Stomach smooth muscle (tissue), 2 donors: ENCODE data around the gene ANKRD44.

Experiments
- H3K27ac ChIP-seq: one replicate; pipeline ENCODE4 v1.7.0; 2013; ENCODE audit warnings: mild to moderate bottlenecking, low read length, inconsistent platforms
- H3K27me3 ChIP-seq, 2 donors: one replicate each; pipeline ENCODE4 v1.7.0; 2013; ENCODE audit warnings: low read length in 2 of 2; ENCODE audit not compliant: insufficient read depth in 2 of 2, control insufficient read depth in 1 of 2
- H3K36me3 ChIP-seq, 2 donors: one replicate each; pipeline ENCODE4 v1.7.0; 2013; ENCODE audit warnings: low read length in 2 of 2; ENCODE audit not compliant: control insufficient read depth in 2 of 2, insufficient read depth in 2 of 2
- H3K4me1 ChIP-seq: one replicate; pipeline ENCODE4 v1.7.0; 2013; ENCODE audit warnings: low read length; ENCODE audit not compliant: control insufficient read depth, insufficient read depth
- H3K4me3 ChIP-seq, 2 donors: one replicate each; pipeline ENCODE4 v1.7.0; 2013; ENCODE audit warnings: low read length in 2 of 2
- H3K9ac ChIP-seq, 2 donors: one replicate each; pipeline ENCODE4 v1.7.0; 2013; ENCODE audit warnings: low read length in 2 of 2, mild to moderate bottlenecking in 1 of 2
- H3K9me3 ChIP-seq, 2 donors: one replicate each; pipeline ENCODE4 v1.7.0; 2013; ENCODE audit warnings: low read length in 2 of 2; ENCODE audit not compliant: control insufficient read depth in 2 of 2
- donor health status: healthy.
- donor health status: Pancreatic carcinoma.

Gene ANKRD44

DNA sequence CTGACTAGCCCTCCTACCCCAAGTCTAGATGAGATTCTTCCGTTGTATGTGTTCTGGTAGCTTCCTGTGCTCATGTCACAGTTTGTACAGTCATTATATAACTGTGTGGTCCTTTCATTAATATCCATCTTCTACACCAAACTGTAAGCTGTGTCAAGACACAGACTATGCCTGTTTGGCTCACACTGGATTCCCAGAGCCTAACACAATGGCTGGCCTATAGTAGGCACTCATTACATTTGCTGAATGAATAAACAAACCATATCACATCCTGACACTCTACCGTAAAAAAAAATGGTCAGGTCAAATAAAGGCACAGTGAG lies 72.6 kb downstream of the ANKRD44 start:
- Histone ChIP-seq H3K4me3 (no peak overlapping the region), H3K9me3 (no peaks in the 10 kb centered on the region), H3K27ac (no peak overlapping the region), H3K27me3 (no peaks in the 10 kb centered on the region), H3K36me3 (no peaks in the 10 kb centered on the region), H3K9ac (no peak overlapping the region), H3K4me1 (peaks cover 4% of the 10 kb centered on the region)

DNA sequence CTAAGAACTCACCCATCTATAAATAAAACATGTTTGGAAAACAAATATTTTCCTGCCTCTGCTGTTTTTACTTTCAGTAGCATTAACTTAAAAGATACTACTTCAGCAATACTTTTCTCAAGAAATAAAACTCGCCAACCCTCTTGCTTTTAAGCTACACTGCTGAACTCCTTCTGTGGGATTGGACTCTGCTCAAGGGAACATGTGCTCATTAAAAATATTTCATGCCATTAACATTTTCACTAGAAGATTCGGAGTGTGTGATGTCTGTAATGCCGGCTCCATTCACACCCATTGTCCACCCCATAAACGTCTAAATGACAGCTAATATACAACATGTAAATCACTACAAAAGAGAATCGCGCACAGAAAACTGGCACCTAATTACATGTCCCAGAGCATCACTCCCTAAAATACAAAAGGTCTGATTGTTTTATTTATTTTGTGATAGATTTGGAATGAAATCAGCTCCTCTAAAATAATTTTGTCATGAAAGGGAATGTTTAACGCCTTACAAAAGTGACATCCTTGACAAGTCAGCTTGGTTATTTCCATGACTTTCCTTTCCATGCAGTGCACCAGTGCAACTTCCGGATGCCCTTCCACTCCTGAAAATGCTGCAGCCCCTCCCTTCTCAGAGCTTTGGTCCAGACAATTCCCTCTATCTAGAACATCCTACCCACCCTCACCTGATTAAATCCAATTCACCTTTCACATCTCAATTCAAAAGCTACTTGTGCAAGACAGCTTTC lies 73.1 kb downstream of the ANKRD44 start:
- Histone ChIP-seq H3K9ac (no peak overlapping the region), H3K27me3 (no peaks in the 10 kb centered on the region), H3K9me3 (no peaks in the 10 kb centered on the region), H3K27ac (no peak overlapping the region), H3K4me3 (no peak overlapping the region), H3K36me3 (no peaks in the 10 kb centered on the region), H3K4me1 (peaks cover 4% of the 10 kb centered on the region)

DNA sequence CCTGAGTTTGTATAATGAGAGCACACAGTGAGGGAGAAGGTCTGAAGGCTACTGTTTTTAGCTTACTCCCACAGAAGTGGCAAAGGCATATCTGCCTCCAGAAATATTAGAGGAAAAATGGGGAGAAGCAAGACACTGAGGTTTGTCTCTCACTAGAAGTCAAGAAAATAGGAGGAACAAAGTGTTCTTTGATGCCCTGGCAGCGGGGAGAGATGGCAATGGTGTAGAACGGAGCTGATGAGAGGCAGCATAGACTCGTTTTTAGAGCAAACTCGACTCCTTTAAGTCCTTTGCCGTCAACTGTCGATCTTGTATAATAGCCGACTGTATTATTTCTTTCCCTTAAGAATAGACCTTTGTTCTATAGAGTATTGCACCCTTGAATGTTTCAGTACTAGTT lies 73.8 kb downstream of the ANKRD44 start:
- Histone ChIP-seq H3K27me3 (no peaks in the 10 kb centered on the region), H3K9me3 (no peaks in the 10 kb centered on the region), H3K36me3 (no peaks in the 10 kb centered on the region), H3K9ac (no peak overlapping the region), H3K4me1 (peaks cover 4% of the 10 kb centered on the region), H3K27ac (no peak overlapping the region), H3K4me3 (no peak overlapping the region)

DNA sequence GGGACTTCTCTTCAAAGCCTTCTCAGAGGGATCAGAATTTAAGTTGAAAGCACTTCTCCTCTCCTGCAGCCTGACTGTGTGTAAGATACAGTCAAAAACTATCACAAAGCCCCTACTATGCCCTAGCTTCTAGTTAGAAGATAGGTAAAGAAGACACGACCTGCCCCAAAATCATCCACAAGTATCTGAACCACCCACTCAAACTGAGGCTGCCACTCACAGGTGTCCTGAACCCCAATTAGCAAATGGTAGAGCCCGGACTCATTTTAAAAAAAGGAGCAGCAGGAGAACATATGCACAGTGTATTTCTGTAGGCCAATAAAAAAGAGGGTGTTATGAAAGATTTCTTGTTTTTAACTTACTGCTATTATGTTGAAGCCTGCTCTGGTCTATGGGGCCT lies 74.4 kb downstream of the ANKRD44 start:
- H3K27ac ChIP-seq = no peak overlapping the region
- H3K4me1 ChIP-seq = peaks cover 4% of the 10 kb centered on the region
- H3K9ac ChIP-seq = no peak overlapping the region

DNA sequence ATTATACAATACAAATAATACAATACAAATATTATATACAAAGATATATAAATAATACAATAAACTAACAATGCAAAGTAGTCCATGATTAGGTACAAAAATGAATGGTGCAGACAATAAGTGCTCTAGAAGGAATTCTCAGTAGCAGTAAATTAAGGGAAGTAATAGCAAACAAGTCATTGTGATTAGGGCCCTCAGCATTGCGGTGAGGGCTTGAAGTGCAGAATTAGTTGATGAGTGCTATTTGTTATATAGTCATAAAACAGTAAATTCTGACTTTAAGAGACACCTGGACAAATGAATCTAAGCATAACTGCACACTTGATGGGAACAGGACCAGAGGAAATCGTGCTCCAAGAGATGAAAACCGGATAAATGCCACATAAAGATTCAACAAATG lies 74.9 kb downstream of the ANKRD44 start:
- Histone ChIP-seq H3K27ac (no peak overlapping the region), H3K36me3 (no peaks in the 10 kb centered on the region), H3K9me3 (no peaks in the 10 kb centered on the region), H3K27me3 (no peaks in the 10 kb centered on the region), H3K9ac (no peak overlapping the region), H3K4me1 (peaks cover 4% of the 10 kb centered on the region), H3K4me3 (no peak overlapping the region)

More for the DNA sequence above, 74.4 kb downstream of the ANKRD44 start:
- no peak overlapping the region for H3K4me3 ChIP-seq
- H3K27me3 ChIP-seq = no peaks in the 10 kb centered on the region
- H3K36me3 ChIP-seq = no peaks in the 10 kb centered on the region
- no peaks in the 10 kb centered on the region for H3K9me3 ChIP-seq

DNA sequence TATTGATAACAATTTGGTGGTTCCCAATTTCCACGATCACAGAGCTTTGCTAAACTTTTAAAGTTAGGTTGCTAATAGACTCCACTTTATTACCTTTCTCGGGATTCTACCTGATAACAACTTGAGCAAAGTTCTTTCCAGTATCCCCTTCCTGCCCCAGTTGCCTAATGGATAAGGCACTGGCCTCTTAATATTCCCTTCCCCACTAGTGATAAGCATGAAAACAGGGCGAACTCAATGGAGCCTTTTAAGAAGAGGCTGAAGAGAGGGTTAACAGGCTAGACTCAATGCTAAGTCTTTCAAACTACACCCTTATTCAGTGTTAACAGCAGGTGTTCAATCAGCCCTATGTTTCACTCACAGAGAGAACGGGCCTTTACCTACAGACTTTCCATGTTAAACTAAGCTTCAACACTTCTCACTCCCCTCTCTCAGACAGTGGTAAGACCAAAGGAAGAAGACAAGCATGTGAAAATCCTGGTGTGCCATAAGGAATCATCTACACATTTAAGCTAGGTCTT lies 75.8 kb downstream of the ANKRD44 start:
- H3K36me3 ChIP-seq = no peaks in the 10 kb centered on the region
- H3K9ac ChIP-seq = no peak overlapping the region
- no peaks in the 10 kb centered on the region for H3K27me3 ChIP-seq
- no peak overlapping the region for H3K27ac ChIP-seq
- no peak overlapping the region for H3K4me3 ChIP-seq
- no peaks in the 10 kb centered on the region for H3K9me3 ChIP-seq
- H3K4me1 ChIP-seq = peaks cover 6% of the 10 kb centered on the region

DNA sequence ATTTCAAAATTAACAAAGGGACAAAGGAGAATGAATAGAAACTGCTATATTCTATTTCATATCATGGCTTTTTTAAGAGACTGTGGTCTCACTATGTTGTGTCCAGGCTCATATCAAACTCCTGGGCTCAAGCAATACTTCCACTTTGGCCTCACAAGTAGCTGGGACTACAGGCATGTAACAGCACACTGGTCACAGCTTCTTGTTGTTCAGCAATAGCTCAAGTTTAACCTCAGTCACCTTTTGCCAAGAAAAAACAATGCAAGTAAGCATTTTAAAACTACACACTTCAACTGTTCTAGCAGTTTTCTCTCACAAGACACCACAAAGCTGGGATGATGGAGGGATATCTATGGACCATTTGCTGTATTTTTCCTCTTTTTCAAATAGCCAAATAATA lies 77.1 kb downstream of the ANKRD44 start:
- Histone ChIP-seq H3K27me3 (no peaks in the 10 kb centered on the region), H3K4me1 (peaks cover 2% of the 10 kb centered on the region), H3K9ac (no peak overlapping the region), H3K27ac (no peak overlapping the region), H3K36me3 (no peaks in the 10 kb centered on the region), H3K4me3 (no peak overlapping the region), H3K9me3 (no peaks in the 10 kb centered on the region)

DNA sequence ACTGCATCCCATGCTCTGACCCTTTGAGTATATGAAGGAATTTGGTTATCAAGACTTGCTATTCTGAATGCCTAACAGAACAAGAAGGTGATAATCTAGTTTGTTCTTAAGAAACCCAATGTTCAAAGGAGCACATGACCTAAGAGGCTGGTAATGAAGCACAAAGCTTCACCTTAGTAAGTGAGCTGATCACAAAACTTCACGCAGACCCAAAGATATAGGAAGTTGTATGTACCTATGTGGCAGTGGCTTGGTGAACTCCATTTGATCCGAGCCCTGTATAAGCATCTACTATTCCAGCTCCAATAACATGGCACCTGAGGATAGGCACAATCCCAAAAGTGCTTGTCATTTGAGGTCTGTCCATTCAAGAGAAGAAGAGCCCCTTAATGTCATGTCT lies 78.6 kb downstream of the ANKRD44 start:
- H3K9me3 ChIP-seq = no peaks in the 10 kb centered on the region
- H3K4me1 ChIP-seq = peaks cover 2% of the 10 kb centered on the region
- H3K4me3 ChIP-seq = no peak overlapping the region
- H3K36me3 ChIP-seq = no peaks in the 10 kb centered on the region
- H3K9ac ChIP-seq = no peak overlapping the region
- H3K27me3 ChIP-seq = no peaks in the 10 kb centered on the region
- no peak overlapping the region for H3K27ac ChIP-seq

DNA sequence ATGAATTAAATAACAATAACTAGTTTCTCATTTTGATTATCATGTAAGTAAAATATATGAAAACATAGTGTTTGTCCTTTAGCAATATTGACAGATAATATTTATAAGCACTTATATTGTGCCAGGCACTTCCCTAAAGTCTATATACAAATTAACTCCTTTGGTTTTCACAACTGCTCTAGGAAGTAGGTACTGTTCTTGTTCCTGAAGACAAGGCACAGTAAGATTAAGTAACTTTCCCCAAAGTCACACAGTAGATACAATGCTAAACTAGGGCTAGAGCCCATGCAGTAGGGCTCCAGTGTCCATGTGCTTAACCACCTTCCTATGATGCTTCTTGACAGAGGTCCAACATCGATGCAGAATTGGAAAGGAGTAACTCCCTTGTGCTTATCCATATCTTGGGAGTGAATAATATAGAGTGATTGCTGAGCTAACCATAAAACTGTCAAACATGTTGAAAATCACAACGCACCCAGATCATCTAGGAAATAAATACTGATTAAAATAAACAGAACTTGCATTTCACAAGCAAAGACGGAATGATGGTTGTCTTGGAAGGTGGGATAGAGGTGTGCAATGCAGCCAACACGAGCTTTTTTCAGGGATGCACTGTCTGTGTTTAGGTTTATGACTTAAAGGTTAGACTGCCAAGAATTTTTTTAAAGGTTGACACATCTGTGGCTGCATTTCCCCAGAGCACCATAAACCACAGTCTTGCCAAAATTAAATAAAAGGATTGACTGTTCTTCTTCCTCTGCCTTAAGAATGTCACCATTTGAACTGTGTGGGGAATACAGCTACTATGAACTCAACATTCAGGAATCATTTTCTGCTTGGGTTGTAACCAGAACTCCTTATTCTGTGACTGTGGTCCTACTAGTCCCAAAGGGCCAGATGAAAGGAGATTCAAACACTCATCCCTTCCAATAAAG lies 80.8 kb downstream of the ANKRD44 start:
- H3K27ac ChIP-seq = no peak overlapping the region
- no peak overlapping the region for H3K9ac ChIP-seq

DNA sequence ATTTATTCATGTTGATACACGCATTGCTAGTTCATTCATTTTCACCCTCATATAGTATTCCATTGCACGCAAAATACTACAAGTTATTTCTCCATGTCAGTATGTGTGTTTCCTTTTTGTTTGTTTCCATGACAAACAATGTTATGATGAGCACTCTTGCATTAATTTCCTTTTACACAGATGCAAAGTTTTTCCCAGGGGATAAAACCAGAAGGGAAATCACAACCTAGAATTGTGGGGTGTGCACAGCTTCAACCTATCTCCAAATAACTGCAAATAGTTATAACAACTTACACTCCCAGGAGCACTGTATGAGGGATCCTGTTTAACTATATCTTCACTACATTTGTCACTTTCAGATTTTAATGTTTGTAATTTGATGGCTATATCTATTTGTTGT lies 87.1 kb downstream of the ANKRD44 start:
- Histone ChIP-seq H3K27ac (no peak overlapping the region), H3K9me3 (no peaks in the 10 kb centered on the region), H3K9ac (no peak overlapping the region), H3K27me3 (no peaks in the 10 kb centered on the region), H3K36me3 (no peaks in the 10 kb centered on the region), H3K4me1 (no peaks in the 10 kb centered on the region), H3K4me3 (no peak overlapping the region)

More for the DNA sequence above, 80.8 kb downstream of the ANKRD44 start:
- no peak overlapping the region for H3K4me3 ChIP-seq
- H3K9me3 ChIP-seq = no peaks in the 10 kb centered on the region
- no peaks in the 10 kb centered on the region for H3K27me3 ChIP-seq
- H3K36me3 ChIP-seq = no peaks in the 10 kb centered on the region
- H3K4me1 ChIP-seq = peaks cover 2% of the 10 kb centered on the region

DNA sequence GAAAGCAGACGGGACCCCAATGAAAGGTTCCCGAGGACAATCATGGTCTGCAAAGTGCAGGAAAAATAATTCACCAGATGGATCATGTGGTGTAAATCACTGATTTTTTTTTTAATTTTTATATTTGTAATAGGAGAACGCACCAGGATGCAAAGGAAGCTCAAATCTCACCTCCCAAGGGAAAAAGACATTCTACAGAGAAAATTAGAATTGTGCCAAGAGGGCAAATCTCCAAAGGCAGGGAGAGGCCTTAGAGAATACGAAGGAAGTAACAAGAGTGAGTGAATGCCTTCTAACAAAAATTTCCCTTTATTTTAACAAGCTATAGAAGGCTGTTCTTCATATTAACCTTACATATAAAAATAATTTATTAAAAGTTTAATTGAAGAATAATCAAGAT lies 90.9 kb downstream of the ANKRD44 start:
- no peaks in the 10 kb centered on the region for H3K27me3 ChIP-seq
- no peak overlapping the region for H3K9ac ChIP-seq
- no peak overlapping the region for H3K27ac ChIP-seq
- no peaks in the 10 kb centered on the region for H3K9me3 ChIP-seq
- H3K36me3 ChIP-seq = no peaks in the 10 kb centered on the region
- H3K4me3 ChIP-seq = no peak overlapping the region
- H3K4me1 ChIP-seq = no peaks in the 10 kb centered on the region
